ENCODE results near the gene CPA1. TPM values are rescaled to one million over a fixed set of nuclear protein-coding genes. Genes with fewer than 3 reads are reported as not detected.

CPA1 gene
- total RNA-seq, 2 donors from 2014 or later = not detected

GRCh38 chr7:130385600-130386066 is 5.3 kb downstream of the CPA1 start:
- H3K4me1 Mint-ChIP-seq (ENCODE audit: low read depth) = no peaks in the 10 kb centered on the region
- no peak overlapping the region for H3K27ac Mint-ChIP-seq
- ATAC-seq (replicated peaks in 1 of 2) (no peak), DNase-seq (no peak)
- no peak overlapping the region for H3K4me3 Mint-ChIP-seq
- H3K9me3 Mint-ChIP-seq = peaks cover 0 to 2% of the 10 kb centered on the region in 2 donors
- peaks cover 0 to 2% of the 10 kb centered on the region in 2 donors for H3K36me3 Mint-ChIP-seq (ENCODE audit: insufficient read depth in 2 of 2)
- H3K27me3 Mint-ChIP-seq (ENCODE audit: low read depth) = no peaks in the 10 kb centered on the region

- H3K27me3 Mint-ChIP-seq (ENCODE audit: low read depth) = no peaks in the 10 kb centered on the region
- peaks cover 0 to 2% of the 10 kb centered on the region in 2 donors for H3K36me3 Mint-ChIP-seq (ENCODE audit: insufficient read depth in 2 of 2)
- no peaks in the 10 kb centered on the region for H3K4me1 Mint-ChIP-seq (ENCODE audit: low read depth)
- ATAC-seq (replicated peaks in 1 of 2) (no peak), DNase-seq (no peak)
- H3K4me3 Mint-ChIP-seq = no peak overlapping the region
- no peak overlapping the region for H3K27ac Mint-ChIP-seq
- peaks cover 0 to 2% of the 10 kb centered on the region in 2 donors for H3K9me3 Mint-ChIP-seq
Measured at GRCh38 chr7:130386876-130387275, 6.6 kb downstream of the CPA1 start.

- Mint-ChIP-seq H3K4me1 (ENCODE audit: low read depth) (no peaks in the 10 kb centered on the region), H3K4me3 (no peak overlapping the region)
- ATAC-seq (replicated peaks in 1 of 2) = no peak
Measured at GRCh38 chr7:130387306-130387627, 7.0 kb downstream of the CPA1 start.

GRCh38 chr7:130387628-130388403 is 7.5 kb downstream of the CPA1 start:
- peaks cover 0 to 2% of the 10 kb centered on the region in 2 donors for H3K9me3 Mint-ChIP-seq
- H3K27ac Mint-ChIP-seq = no peak overlapping the region
- H3K36me3 Mint-ChIP-seq (ENCODE audit: insufficient read depth in 2 of 2) = peaks cover 0 to 2% of the 10 kb centered on the region in 2 donors
- H3K27me3 Mint-ChIP-seq (ENCODE audit: low read depth) = no peaks in the 10 kb centered on the region
- ATAC-seq (replicated peaks in 1 of 2) (no peak), DNase-seq (no peak)
- H3K4me1 Mint-ChIP-seq (ENCODE audit: low read depth) = no peaks in the 10 kb centered on the region
- H3K4me3 Mint-ChIP-seq = no peak overlapping the region

More at GRCh38 chr7:130387306-130387627, 7.0 kb downstream of the CPA1 start:
- Mint-ChIP-seq H3K27me3 (ENCODE audit: low read depth) (no peaks in the 10 kb centered on the region), H3K36me3 (ENCODE audit: insufficient read depth in 2 of 2) (peaks cover 0 to 2% of the 10 kb centered on the region in 2 donors), H3K27ac (no peak overlapping the region), H3K9me3 (peaks cover 0 to 2% of the 10 kb centered on the region in 2 donors)
- no peak for DNase-seq

- Mint-ChIP-seq H3K27me3 (ENCODE audit: low read depth) (no peaks in the 10 kb centered on the region), H3K4me3 (no peak overlapping the region), H3K4me1 (ENCODE audit: low read depth) (peaks cover 8% of the 10 kb centered on the region), H3K9me3 (peaks cover 0 to 2% of the 10 kb centered on the region in 2 donors), H3K27ac (no peak overlapping the region), H3K36me3 (ENCODE audit: insufficient read depth in 2 of 2) (peaks cover 0 to 2% of the 10 kb centered on the region in 2 donors)
- DNase-seq (no peak), ATAC-seq (replicated peaks in 1 of 2) (no peak)
Measured at GRCh38 chr7:130388671-130389070, 8.4 kb downstream of the CPA1 start.

- Mint-ChIP-seq H3K4me3 (no peak overlapping the region), H3K27ac (no peak overlapping the region), H3K27me3 (ENCODE audit: low read depth) (no peaks in the 10 kb centered on the region), H3K9me3 (peaks cover 0 to 2% of the 10 kb centered on the region in 2 donors), H3K36me3 (ENCODE audit: insufficient read depth in 2 of 2) (peaks cover 0 to 2% of the 10 kb centered on the region in 2 donors), H3K4me1 (ENCODE audit: low read depth) (peaks cover 25% of the 10 kb centered on the region)
- ATAC-seq (replicated peaks in 1 of 2) (no peak), DNase-seq (no peak)
Measured at GRCh38 chr7:130390486-130390885, 10.2 kb downstream of the CPA1 start.

GRCh38 chr7:130393101-130393561 is 12.8 kb downstream of the CPA1 start:
- peaks cover 25% of the 10 kb centered on the region for H3K4me1 Mint-ChIP-seq (ENCODE audit: low read depth)
- H3K27me3 Mint-ChIP-seq (ENCODE audit: low read depth) = no peaks in the 10 kb centered on the region
- peaks cover 2 to 3% of the 10 kb centered on the region in 2 donors for H3K36me3 Mint-ChIP-seq (ENCODE audit: insufficient read depth in 2 of 2)
- H3K4me3 Mint-ChIP-seq = no peak overlapping the region
- DNase-seq (no peak), ATAC-seq (replicated peaks in 1 of 2) (peak; percentile 36 to 66)
- peaks cover 0 to 2% of the 10 kb centered on the region in 2 donors for H3K9me3 Mint-ChIP-seq
- H3K27ac Mint-ChIP-seq = no peak overlapping the region

GRCh38 chr7:130393841-130394411 is 13.6 kb downstream of the CPA1 start:
- no peaks in the 10 kb centered on the region for H3K27me3 Mint-ChIP-seq (ENCODE audit: low read depth)
- H3K9me3 Mint-ChIP-seq = no peaks in the 10 kb centered on the region
- ATAC-seq (replicated peaks in 1 of 2) = peak; percentile 16 to 25
- peak overlapping the region; percentile 84 for H3K27ac Mint-ChIP-seq
- H3K4me1 Mint-ChIP-seq (ENCODE audit: low read depth) = peaks cover 25% of the 10 kb centered on the region
- H3K4me3 Mint-ChIP-seq = peak overlapping the region; percentile 69 to 74
- DNase-seq = no peak
- H3K36me3 Mint-ChIP-seq (ENCODE audit: insufficient read depth in 2 of 2) = peaks cover 0 to 3% of the 10 kb centered on the region in 2 donors

- Mint-ChIP-seq H3K4me1 (ENCODE audit: low read depth) (peaks cover 25% of the 10 kb centered on the region), H3K27me3 (ENCODE audit: low read depth) (no peaks in the 10 kb centered on the region), H3K4me3 (peak overlapping the region; percentile 69 to 74), H3K27ac (peak overlapping the region; percentile 84), H3K36me3 (ENCODE audit: insufficient read depth in 2 of 2) (peaks cover 0 to 3% of the 10 kb centered on the region in 2 donors), H3K9me3 (no peaks in the 10 kb centered on the region)
- ATAC-seq (replicated peaks in 1 of 2) (peak; percentile 87 to 90), DNase-seq (peak; percentile 35 to 39)
Measured at GRCh38 chr7:130394421-130395195, 14.3 kb downstream of the CPA1 start.

- Mint-ChIP-seq H3K4me1 (ENCODE audit: low read depth) (peaks cover 25% of the 10 kb centered on the region), H3K27ac (no peak overlapping the region), H3K36me3 (ENCODE audit: insufficient read depth in 2 of 2) (peaks cover 0 to 6% of the 10 kb centered on the region in 2 donors), H3K9me3 (no peaks in the 10 kb centered on the region), H3K27me3 (ENCODE audit: low read depth) (no peaks in the 10 kb centered on the region), H3K4me3 (peak overlapping the region; percentile 37 to 50)
- ATAC-seq (replicated peaks in 1 of 2) (no peak), DNase-seq (no peak)
Measured at GRCh38 chr7:130395421-130395820, 15.1 kb downstream of the CPA1 start.

- DNase-seq = no peak
- H3K4me3 Mint-ChIP-seq = peak overlapping the region in 1 of 2 donors; percentile 26
- peaks cover 0 to 6% of the 10 kb centered on the region in 2 donors for H3K36me3 Mint-ChIP-seq (ENCODE audit: insufficient read depth in 2 of 2)
- ATAC-seq (replicated peaks in 1 of 2) = no peak
- no peaks in the 10 kb centered on the region for H3K9me3 Mint-ChIP-seq
- peaks cover 25% of the 10 kb centered on the region for H3K4me1 Mint-ChIP-seq (ENCODE audit: low read depth)
- H3K27ac Mint-ChIP-seq = no peak overlapping the region
- H3K27me3 Mint-ChIP-seq (ENCODE audit: low read depth) = no peaks in the 10 kb centered on the region
Measured at GRCh38 chr7:130396109-130396508, 15.8 kb downstream of the CPA1 start.

- Mint-ChIP-seq H3K27ac (no peak overlapping the region), H3K36me3 (ENCODE audit: insufficient read depth in 2 of 2) (peaks cover 0 to 6% of the 10 kb centered on the region in 2 donors), H3K4me3 (no peak overlapping the region), H3K27me3 (ENCODE audit: low read depth) (no peaks in the 10 kb centered on the region), H3K4me1 (ENCODE audit: low read depth) (peaks cover 25% of the 10 kb centered on the region), H3K9me3 (no peaks in the 10 kb centered on the region)
- no peak for DNase-seq
- ATAC-seq (replicated peaks in 1 of 2) = no peak
Measured at GRCh38 chr7:130397051-130397757, 16.9 kb downstream of the CPA1 start.

Data from activated T-cell treated with anti-CD3 and anti-CD28 coated beads, Interleukin-2, amount 50 U/mL, for 72 hours (primary cell).